RWPE1 (cell line): ENCODE results near the gene RPGRIP1L.
"Not testable (repeated sequence)": the region's sequence is repeated elsewhere in the genome, so short reads cannot be mapped to it uniquely, and the experiment has no call there.

ENCODE experiments used
- CTCF ChIA-PET: fragments of 350-600 bp; sonication (Branson Sonifier 250); formaldehyde crosslinking; extraction: SDS; loops from one replicate; lab custom pipeline; 2021; lab: Yijun Ruan, JAX
- POLR2A ChIA-PET: fragments of 400-600 bp; formaldehyde crosslinking; extraction: SDS; loops from one replicate; lab custom pipeline; 2020; ENCODE audit warnings: antibody characterized with exemption; ENCODE audit not compliant: low non-redundant PET; lab: Yijun Ruan, JAX
- DNase-seq: peaks from one replicate; pipeline ENCODE4 v3.0.0; 2012; ENCODE audit warnings: low spot score
- H3K27ac ChIP-seq: fragments of 450-650 bp; 2 replicates; pipeline ENCODE4 v1.5.1; 2017
- CTCF ChIP-seq: fragments of 450-650 bp; conservative IDR thresholded peaks from 2 replicates; pipeline ENCODE4 v1.5.1; 2017; ENCODE audit warnings: low read depth, mild to moderate bottlenecking

Gene RPGRIP1L

GRCh38 chr16:53707671-53708070 is 4.0 kb upstream of the RPGRIP1L start:
- POLR2A ChIA-PET, result no interaction called here
- DNase-seq, result no peak
- CTCF ChIA-PET, result no interaction called here
- no peak for TF ChIP-seq CTCF
- no peak overlapping the region for H3K27ac ChIP-seq

GRCh38 chr16:53704445-53704813 is 770 bp upstream of the RPGRIP1L start:
- CTCF ChIA-PET, result interaction anchor here (0.5 to 0.6 kb wide), 3 partner anchors 40 to 1257 kb away, joined by 3 read pairs; no protein-coding TSS in a partner anchor
- H3K27ac ChIP-seq, result peak overlapping the region; percentile 65
- POLR2A ChIA-PET, result no interaction called here
- TF ChIP-seq CTCF, result no peak
- no peak for DNase-seq

GRCh38 chr16:53698271-53698670 is 5.4 kb downstream of the RPGRIP1L start:
- POLR2A ChIA-PET, DNase-seq, CTCF ChIA-PET, H3K27ac ChIP-seq: not testable (repeated sequence)

- H3K27ac ChIP-seq, result no peak overlapping the region
- CTCF ChIA-PET, result no interaction called here
- POLR2A ChIA-PET, result no interaction called here
- DNase-seq, result no peak
- TF ChIP-seq CTCF, result no peak
Measured at GRCh38 chr16:53695070-53695469, 8.6 kb downstream of the RPGRIP1L start.

GRCh38 chr16:53693320-53693719 is 10.3 kb downstream of the RPGRIP1L start:
- ChIA-PET POLR2A (no interaction called here), CTCF (no interaction called here)
- no peak for TF ChIP-seq CTCF
- DNase-seq, result no peak
- H3K27ac ChIP-seq, result no peak overlapping the region

GRCh38 chr16:53692146-53692545 is 11.5 kb downstream of the RPGRIP1L start:
- DNase-seq, result no peak
- TF ChIP-seq CTCF, result peak; percentile 46
- H3K27ac ChIP-seq, result no peak overlapping the region
- POLR2A ChIA-PET, result no interaction called here
- CTCF ChIA-PET, result no interaction called here

- no peak for TF ChIP-seq CTCF
- CTCF ChIA-PET, result interaction anchor here (0.6 kb wide), 1 partner anchor 95 kb away, joined by 3 read pairs; no protein-coding TSS in a partner anchor
- POLR2A ChIA-PET, result no interaction called here
- no peak for DNase-seq
- H3K27ac ChIP-seq, result no peak overlapping the region
Measured at GRCh38 chr16:53690771-53691170, 12.9 kb downstream of the RPGRIP1L start.
